HUES64 (cell line): ENCODE data around the gene FANCD2.

Experiments
- H3K27ac ChIP-seq: 2 replicates; pipeline ENCODE4 v1.7.0; 2013; ENCODE audit warnings: low read depth, low read length, inconsistent platforms
- H3K27me3 ChIP-seq: 2 replicates; pipeline ENCODE4 v1.6.1; 2013; ENCODE audit warnings: mild to moderate bottlenecking, low read length; ENCODE audit not compliant: insufficient read depth
- H3K36me3 ChIP-seq: 2 replicates; pipeline ENCODE4 v1.6.1; 2013; ENCODE audit warnings: mild to moderate bottlenecking, low read length; ENCODE audit not compliant: insufficient read depth
- H3K4me1 ChIP-seq: 2 replicates; pipeline ENCODE4 v1.6.1; 2013; ENCODE audit warnings: mild to moderate bottlenecking, low read length, moderate library complexity; ENCODE audit not compliant: insufficient read depth
- H3K4me3 ChIP-seq: 2 replicates; pipeline ENCODE4 v1.5.1; 2013; ENCODE audit warnings: mild to moderate bottlenecking, low read length, moderate library complexity
- H3K9ac ChIP-seq: 2 replicates; pipeline ENCODE4 v1.6.1; 2013; ENCODE audit warnings: mild to moderate bottlenecking, low read depth, low read length
- H3K9me3 ChIP-seq: 2 replicates; pipeline ENCODE4 v1.6.1; 2013; ENCODE audit warnings: low read depth, low read length; ENCODE audit not compliant: insufficient read depth
- WGBS: fragments of 150-250, 120-280 bp; methylation state at CpG from one replicate; pipeline ENCODE4 v1.1.7; 2013; ENCODE audit warnings: missing lambda C conversion rate; 5-methylcytosine and 5-hydroxymethylcytosine counted together

The FANCD2 gene

DNA sequence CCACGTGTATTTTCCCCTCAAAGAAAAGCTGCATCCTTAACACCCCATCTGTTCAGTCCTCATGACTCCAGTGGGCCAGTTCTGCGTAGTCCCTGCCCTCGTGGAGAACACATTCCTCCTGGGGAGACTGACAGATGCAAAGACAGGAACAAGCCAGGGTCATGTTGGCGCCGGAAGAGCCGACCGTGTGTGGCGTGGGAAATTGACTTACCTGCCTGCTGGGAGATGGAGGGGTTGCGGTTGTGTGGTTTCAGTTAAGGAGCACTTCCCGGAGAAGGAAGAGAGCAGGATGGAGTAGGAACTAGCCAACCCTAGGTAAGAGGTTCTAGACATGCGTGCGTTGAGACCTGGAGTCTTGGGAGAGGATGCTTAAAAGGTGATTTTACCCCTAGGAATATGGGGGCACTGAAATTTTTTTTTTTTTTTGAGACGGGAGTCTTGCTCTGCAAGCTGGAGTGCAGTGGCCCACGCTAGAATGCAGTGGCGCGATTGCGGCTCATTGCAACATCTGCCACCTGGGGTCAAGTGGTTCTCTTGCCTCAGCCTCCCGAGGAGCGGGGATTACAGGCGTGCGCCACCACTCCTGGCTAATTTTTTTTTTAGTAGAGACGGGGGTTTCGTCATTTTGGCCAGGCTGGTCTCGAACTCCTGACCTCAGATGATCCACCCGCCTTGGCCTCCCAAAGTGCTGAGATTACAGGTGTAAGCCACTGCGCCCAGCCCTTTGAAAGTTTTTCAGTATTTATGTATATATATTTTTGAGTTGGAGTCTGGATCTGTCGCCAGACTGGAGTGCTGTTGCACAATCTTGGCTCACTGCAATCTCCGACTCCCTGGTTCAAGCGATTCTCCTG is 116.7 kb downstream of the FANCD2 start:
- no peaks in the 10 kb centered on the region for H3K9me3 ChIP-seq
- peaks cover 29% of the 10 kb centered on the region for H3K36me3 ChIP-seq
- WGBS: 86% methylated on average over 29 of the region's 29 CpGs
- H3K4me1 ChIP-seq: no peaks in the 10 kb centered on the region
- H3K27me3 ChIP-seq: no peaks in the 10 kb centered on the region
- peak overlapping the region; percentile 97 for H3K4me3 ChIP-seq
- no peak overlapping the region for H3K27ac ChIP-seq
- H3K9ac ChIP-seq: no peak overlapping the region; the same call in 1 of the 2 replicates

DNA sequence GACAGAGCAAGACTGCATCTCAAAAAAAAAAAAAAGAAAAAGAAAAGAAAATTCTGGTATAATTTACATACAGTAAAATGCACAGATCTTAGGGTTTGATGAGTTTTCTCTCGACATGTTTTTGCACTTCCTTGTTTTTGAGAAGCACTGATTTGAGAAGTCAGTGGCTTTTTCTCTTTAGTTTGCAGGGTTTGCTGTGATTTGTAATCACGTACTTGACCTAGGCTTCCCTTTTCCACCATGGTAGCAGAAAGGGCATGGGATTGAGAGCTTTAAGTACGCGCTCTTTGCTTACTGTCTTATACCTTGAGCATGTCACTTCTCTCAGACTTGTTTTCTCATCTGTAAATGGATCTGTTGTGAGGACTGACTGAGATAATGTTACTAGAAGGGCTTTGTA is 119.4 kb downstream of the FANCD2 start:
- no peaks in the 10 kb centered on the region for H3K4me1 ChIP-seq
- H3K4me3 ChIP-seq: no peak overlapping the region
- H3K36me3 ChIP-seq: peaks cover 51% of the 10 kb centered on the region
- H3K9ac ChIP-seq: no peak overlapping the region
- H3K27me3 ChIP-seq: no peaks in the 10 kb centered on the region
- no peak overlapping the region for H3K27ac ChIP-seq
- no peaks in the 10 kb centered on the region for H3K9me3 ChIP-seq
- 96% methylated on average over 4 of the region's 4 CpGs for WGBS

DNA sequence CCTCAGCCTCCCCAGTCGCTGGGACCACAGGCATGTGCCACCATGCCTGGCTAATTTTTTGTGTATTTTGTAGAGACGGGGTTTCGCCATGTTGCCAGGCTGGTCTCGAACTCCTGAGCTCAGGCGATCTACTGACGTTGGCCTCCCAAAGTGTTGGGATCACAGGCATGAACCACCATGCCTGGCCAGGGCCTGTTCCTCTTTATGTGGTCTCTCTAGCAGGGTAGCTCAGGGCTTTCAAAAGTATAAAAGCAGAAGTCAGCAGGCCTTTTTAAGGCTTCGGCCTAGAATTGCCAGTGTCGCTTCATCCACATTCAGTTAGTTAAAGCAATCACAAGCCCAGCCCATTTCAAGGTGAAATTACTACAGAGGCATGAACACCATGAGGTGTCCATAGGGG is 123.0 kb downstream of the FANCD2 start:
- Histone ChIP-seq H3K4me1 (no peaks in the 10 kb centered on the region), H3K27me3 (no peaks in the 10 kb centered on the region), H3K9me3 (no peaks in the 10 kb centered on the region), H3K4me3 (no peak overlapping the region), H3K27ac (no peak overlapping the region), H3K36me3 (peaks cover 73% of the 10 kb centered on the region), H3K9ac (no peak overlapping the region)
- 96% methylated on average over 8 of the region's 8 CpGs for whole genome bisulfite sequencing

DNA sequence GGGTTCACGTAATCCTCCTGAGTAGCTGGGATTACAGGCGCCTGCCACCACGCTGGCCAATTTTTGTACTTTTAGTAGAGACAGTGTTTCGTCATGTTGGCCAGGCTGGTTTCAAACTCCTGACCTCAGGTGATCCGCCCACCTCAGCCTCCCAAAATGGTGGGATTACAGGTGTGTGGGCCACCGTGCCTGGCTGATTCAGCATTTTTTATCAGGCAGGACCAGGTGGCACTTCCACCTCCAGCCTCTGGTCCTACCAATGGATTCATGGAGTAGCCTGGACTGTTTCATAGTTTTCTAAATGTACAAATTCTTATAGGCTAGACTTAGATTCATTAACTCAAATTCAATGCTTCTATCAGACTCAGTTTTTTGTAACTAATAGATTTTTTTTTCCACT is 124.8 kb downstream of the FANCD2 start:
- no peak overlapping the region for H3K4me3 ChIP-seq
- peaks cover 65% of the 10 kb centered on the region for H3K36me3 ChIP-seq
- H3K27me3 ChIP-seq: no peaks in the 10 kb centered on the region
- H3K9me3 ChIP-seq: no peaks in the 10 kb centered on the region
- H3K27ac ChIP-seq: no peak overlapping the region
- no peak overlapping the region for H3K9ac ChIP-seq
- H3K4me1 ChIP-seq: no peaks in the 10 kb centered on the region
- 86% methylated on average over 6 of the region's 6 CpGs for WGBS
